SK-N-SH (cell line): ENCODE data around the gene NOPCHAP1.

ENCODE experiments used
- EP300 ChIP-seq, 2 experiments: IDR thresholded peaks; 2 replicates each; pipeline versions ENCODE4 v1.4.0 to v1.6.1; 2012; ENCODE audit warnings: borderline replicate concordance in 1 of 2, low read depth in 1 of 2, low read length in 1 of 2
- FOXJ3 ChIP-seq: sonication (generic); formaldehyde crosslinking; IDR thresholded peaks from 2 replicates; pipeline ENCODE4 v1.5.1; 2020; ENCODE audit warnings: mild to moderate bottlenecking, missing genetic modification reagents
- GATA2 ChIP-seq: sonication (generic); formaldehyde crosslinking; IDR thresholded peaks from 2 replicates; pipeline ENCODE4 v1.5.0; 2020; ENCODE audit warnings: mild to moderate bottlenecking, missing genetic modification reagents
- TF ChIP-seq, protein P1 (sequence below): fragments of 200-600 bp; sonication (generic); IDR thresholded peaks from 2 replicates; pipeline ENCODE4 v1.6.1; 2017; ENCODE audit warnings: antibody characterized with exemption, mild to moderate bottlenecking, moderate library complexity

DNA sequence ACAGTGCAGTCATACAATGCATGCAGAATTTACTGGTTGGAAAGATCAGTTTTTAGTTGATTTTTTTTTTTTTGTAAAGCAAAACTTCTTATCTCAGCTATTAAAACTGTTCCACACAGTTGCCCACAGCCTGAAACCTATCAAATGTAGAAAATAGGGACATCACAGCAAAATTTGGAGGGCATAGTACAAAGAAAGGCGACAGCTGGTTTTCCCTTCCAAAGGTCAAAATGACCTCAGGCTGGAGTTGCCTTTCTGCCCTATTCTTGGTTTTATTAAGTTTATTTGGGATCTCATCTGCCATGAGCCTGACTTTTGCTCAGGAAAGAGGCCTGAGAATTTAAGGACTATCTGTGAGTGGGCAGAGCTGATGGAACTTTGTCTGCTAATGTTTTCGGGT lies 28.5 kb downstream of the NOPCHAP1 start:
- TF ChIP-seq, protein P1, sequence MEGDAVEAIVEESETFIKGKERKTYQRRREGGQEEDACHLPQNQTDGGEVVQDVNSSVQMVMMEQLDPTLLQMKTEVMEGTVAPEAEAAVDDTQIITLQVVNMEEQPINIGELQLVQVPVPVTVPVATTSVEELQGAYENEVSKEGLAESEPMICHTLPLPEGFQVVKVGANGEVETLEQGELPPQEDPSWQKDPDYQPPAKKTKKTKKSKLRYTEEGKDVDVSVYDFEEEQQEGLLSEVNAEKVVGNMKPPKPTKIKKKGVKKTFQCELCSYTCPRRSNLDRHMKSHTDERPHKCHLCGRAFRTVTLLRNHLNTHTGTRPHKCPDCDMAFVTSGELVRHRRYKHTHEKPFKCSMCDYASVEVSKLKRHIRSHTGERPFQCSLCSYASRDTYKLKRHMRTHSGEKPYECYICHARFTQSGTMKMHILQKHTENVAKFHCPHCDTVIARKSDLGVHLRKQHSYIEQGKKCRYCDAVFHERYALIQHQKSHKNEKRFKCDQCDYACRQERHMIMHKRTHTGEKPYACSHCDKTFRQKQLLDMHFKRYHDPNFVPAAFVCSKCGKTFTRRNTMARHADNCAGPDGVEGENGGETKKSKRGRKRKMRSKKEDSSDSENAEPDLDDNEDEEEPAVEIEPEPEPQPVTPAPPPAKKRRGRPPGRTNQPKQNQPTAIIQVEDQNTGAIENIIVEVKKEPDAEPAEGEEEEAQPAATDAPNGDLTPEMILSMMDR: no peak
- TF ChIP-seq FOXJ3 (CRISPR knock-in tag): no peak
- TF ChIP-seq GATA2 (CRISPR knock-in tag): no peak
- no peak for TF ChIP-seq EP300 (IDR thresholded peaks at IDR 0.05; ENCODE audit: borderline replicate concordance in 1 of 2, low read depth in 1 of 2, low read length in 1 of 2)
